Measurements from ENCODE around the gene COL23A1.

DNA sequence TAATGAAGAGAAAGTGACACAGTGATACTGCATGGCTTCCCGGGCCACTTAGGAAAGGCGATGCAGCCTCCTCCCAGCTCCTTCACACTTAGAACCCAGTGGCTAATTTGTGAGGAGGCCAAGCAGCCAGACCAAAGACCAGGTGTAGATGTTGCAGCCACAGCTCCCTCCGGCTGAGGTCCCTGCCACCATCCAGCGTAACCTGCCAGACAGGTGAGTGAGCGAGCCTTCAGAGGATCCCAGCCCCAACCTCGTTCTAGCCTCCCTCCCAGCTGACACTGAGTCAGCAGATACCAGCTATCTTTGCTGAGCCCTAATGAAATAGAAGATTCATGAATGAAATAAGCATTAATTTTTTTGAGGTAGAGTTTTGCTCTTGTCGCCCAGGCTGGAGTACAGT, 59.7 kb downstream of the COL23A1 start:
- TF ChIP-seq, protein P1, sequence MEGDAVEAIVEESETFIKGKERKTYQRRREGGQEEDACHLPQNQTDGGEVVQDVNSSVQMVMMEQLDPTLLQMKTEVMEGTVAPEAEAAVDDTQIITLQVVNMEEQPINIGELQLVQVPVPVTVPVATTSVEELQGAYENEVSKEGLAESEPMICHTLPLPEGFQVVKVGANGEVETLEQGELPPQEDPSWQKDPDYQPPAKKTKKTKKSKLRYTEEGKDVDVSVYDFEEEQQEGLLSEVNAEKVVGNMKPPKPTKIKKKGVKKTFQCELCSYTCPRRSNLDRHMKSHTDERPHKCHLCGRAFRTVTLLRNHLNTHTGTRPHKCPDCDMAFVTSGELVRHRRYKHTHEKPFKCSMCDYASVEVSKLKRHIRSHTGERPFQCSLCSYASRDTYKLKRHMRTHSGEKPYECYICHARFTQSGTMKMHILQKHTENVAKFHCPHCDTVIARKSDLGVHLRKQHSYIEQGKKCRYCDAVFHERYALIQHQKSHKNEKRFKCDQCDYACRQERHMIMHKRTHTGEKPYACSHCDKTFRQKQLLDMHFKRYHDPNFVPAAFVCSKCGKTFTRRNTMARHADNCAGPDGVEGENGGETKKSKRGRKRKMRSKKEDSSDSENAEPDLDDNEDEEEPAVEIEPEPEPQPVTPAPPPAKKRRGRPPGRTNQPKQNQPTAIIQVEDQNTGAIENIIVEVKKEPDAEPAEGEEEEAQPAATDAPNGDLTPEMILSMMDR (IDR thresholded peaks at IDR 0.05) = no peak
- TF ChIP-seq POLR2AphosphoS5 (IDR thresholded peaks at IDR 0.05) = no peak
